Immature natural killer cell (primary cell): ENCODE results near the gene ETV2. TPM values are rescaled to one million over a fixed set of nuclear protein-coding genes. Genes with fewer than 3 reads are reported as not detected.

Source experiments
- DNase-seq, 3 donors: peaks; one replicate each; pipeline ENCODE4 v3.0.0; 2022; ENCODE audit warnings: mixed read lengths in 1 of 3
- H3K27ac Mint-ChIP-seq, 6 donors: one replicate each; pipeline ENCODE4 v1.8.0; 2020; ENCODE audit warnings: mixed read lengths in 6 of 6, mild to moderate bottlenecking in 5 of 6, inconsistent platforms in 4 of 6, moderate library complexity in 3 of 6
- H3K27me3 Mint-ChIP-seq, 3 donors: one replicate each; pipeline ENCODE4 v1.8.0; 2020 to 2021; ENCODE audit warnings: low read depth in 3 of 3, mild to moderate bottlenecking in 3 of 3, mixed read lengths in 3 of 3, moderate library complexity in 3 of 3, inconsistent platforms in 1 of 3
- H3K36me3 Mint-ChIP-seq, 3 donors: one replicate each; pipeline ENCODE4 v1.8.0; 2020; ENCODE audit warnings: mixed read lengths in 3 of 3, inconsistent platforms in 2 of 3, mild to moderate bottlenecking in 2 of 3
- H3K4me1 Mint-ChIP-seq, 2 donors: one replicate each; pipeline ENCODE4 v1.8.0; 2020; ENCODE audit warnings: inconsistent platforms in 2 of 2, mild to moderate bottlenecking in 2 of 2, mixed read lengths in 2 of 2, moderate library complexity in 1 of 2
- H3K4me3 Mint-ChIP-seq, 5 donors: one replicate each; pipeline ENCODE4 v1.8.0; 2020; ENCODE audit warnings: mild to moderate bottlenecking in 5 of 5, mixed read lengths in 5 of 5, inconsistent platforms in 3 of 5, moderate library complexity in 3 of 5
- H3K9me3 Mint-ChIP-seq, 6 donors: one replicate each; pipeline ENCODE4 v1.8.0; 2020; ENCODE audit warnings: mild to moderate bottlenecking in 6 of 6, mixed read lengths in 6 of 6, inconsistent platforms in 4 of 6, moderate library complexity in 3 of 6
- polyA plus RNA-seq, 3 donors: library from polyadenylated mRNA; unstranded; fragments of 300-500 nt; fragmentation: Illumina TruSeq; gene quantifications; one replicate each; pipeline ENCODE4 v1.2.3, GENCODE V29; 2021

ETV2 gene
- polyA plus RNA-seq, 3 donors from 2014 or later: 0.55 to 0.79 (median 0.68) TPM

DNA sequence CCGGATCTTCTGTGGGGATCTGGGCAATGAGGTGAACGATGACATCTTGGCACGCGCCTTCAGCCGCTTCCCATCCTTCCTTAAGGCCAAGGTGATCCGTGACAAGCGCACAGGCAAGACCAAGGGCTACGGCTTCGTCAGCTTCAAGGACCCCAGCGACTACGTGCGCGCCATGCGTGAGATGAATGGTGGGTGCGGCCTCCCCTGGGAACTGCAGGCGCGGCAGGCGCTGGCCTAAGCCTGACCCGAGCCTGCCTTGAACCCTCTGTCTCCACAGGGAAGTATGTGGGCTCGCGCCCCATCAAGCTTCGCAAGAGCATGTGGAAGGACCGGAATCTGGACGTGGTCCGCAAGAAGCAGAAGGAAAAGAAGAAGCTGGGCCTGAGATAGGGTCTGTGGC lies 4.4 kb upstream of the ETV2 start:
- peaks cover 8% of the 10 kb centered on the region in 2 donors for H3K4me1 Mint-ChIP-seq
- peaks cover 0 to 2% (median 0%) of the 10 kb centered on the region in 3 donors for H3K27me3 Mint-ChIP-seq
- no peak overlapping the region for H3K27ac Mint-ChIP-seq
- DNase-seq: no peak
- H3K9me3 Mint-ChIP-seq: no peaks in the 10 kb centered on the region
- peaks cover 5 to 24% (median 12%) of the 10 kb centered on the region in 3 donors for H3K36me3 Mint-ChIP-seq
- no peak overlapping the region for H3K4me3 Mint-ChIP-seq

GRCh38 chr19:35639321-35639639 lies 2.3 kb upstream of the ETV2 start:
- no peak for DNase-seq
- Mint-ChIP-seq H3K27me3 (peaks cover 0 to 2% (median 0%) of the 10 kb centered on the region in 3 donors), H3K27ac (peak overlapping the region in 1 of 6 donors; percentile 54), H3K9me3 (no peaks in the 10 kb centered on the region), H3K4me1 (peaks cover 3 to 11% of the 10 kb centered on the region in 2 donors), H3K36me3 (peaks cover 0 to 11% (median 4%) of the 10 kb centered on the region in 3 donors), H3K4me3 (no peak overlapping the region)

DNA sequence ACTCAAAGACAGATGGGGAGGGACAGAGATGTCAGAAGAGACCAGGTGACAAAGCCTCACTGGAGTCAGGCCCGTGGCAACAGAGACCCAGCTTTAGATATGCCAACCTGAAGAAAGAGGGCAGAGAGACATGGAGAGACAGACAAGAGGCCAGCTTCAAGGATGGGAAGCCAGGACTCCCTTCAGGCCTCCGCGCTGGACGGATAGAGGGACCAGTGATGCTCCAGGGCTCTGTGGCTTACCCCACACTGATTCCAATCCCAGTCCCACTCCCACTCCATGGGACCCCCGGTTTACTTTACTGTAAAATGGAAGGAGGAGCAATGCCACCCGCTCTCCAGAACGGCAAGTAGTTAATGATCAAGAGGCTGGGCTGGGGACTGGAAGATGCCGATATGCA lies 1.7 kb upstream of the ETV2 start:
- Mint-ChIP-seq H3K27ac (peak overlapping the region in 1 of 6 donors; percentile 54), H3K4me3 (no peak overlapping the region), H3K36me3 (peaks cover 0 to 11% (median 4%) of the 10 kb centered on the region in 3 donors), H3K27me3 (peaks cover 0 to 2% (median 0%) of the 10 kb centered on the region in 3 donors), H3K4me1 (peaks cover 8 to 17% of the 10 kb centered on the region in 2 donors), H3K9me3 (no peaks in the 10 kb centered on the region)
- DNase-seq: no peak

- H3K27ac Mint-ChIP-seq: peak overlapping the region in 1 of 6 donors; percentile 58
- H3K27me3 Mint-ChIP-seq: peaks cover 0 to 2% (median 0%) of the 10 kb centered on the region in 3 donors
- no peaks in the 10 kb centered on the region for H3K9me3 Mint-ChIP-seq
- no peaks in the 10 kb centered on the region for H3K36me3 Mint-ChIP-seq
- DNase-seq: no peak
- H3K4me3 Mint-ChIP-seq: peak overlapping the region; percentile 23 to 72 (median 55)
- H3K4me1 Mint-ChIP-seq: peaks cover 16 to 27% of the 10 kb centered on the region in 2 donors
These were observed 767 bp downstream of the ETV2 start for GRCh38 chr19:35642312-35642711.

- H3K9me3 Mint-ChIP-seq: no peaks in the 10 kb centered on the region
- no peak overlapping the region for H3K27ac Mint-ChIP-seq
- H3K4me1 Mint-ChIP-seq: peaks cover 18 to 27% of the 10 kb centered on the region in 2 donors
- H3K36me3 Mint-ChIP-seq: no peaks in the 10 kb centered on the region
- no peak for DNase-seq
- H3K4me3 Mint-ChIP-seq: peak overlapping the region; percentile 72 to 90 (median 82)
- H3K27me3 Mint-ChIP-seq: peaks cover 0 to 2% (median 0%) of the 10 kb centered on the region in 3 donors
These were observed 1.3 kb downstream of the ETV2 start for GRCh38 chr19:35642798-35643254.

DNA sequence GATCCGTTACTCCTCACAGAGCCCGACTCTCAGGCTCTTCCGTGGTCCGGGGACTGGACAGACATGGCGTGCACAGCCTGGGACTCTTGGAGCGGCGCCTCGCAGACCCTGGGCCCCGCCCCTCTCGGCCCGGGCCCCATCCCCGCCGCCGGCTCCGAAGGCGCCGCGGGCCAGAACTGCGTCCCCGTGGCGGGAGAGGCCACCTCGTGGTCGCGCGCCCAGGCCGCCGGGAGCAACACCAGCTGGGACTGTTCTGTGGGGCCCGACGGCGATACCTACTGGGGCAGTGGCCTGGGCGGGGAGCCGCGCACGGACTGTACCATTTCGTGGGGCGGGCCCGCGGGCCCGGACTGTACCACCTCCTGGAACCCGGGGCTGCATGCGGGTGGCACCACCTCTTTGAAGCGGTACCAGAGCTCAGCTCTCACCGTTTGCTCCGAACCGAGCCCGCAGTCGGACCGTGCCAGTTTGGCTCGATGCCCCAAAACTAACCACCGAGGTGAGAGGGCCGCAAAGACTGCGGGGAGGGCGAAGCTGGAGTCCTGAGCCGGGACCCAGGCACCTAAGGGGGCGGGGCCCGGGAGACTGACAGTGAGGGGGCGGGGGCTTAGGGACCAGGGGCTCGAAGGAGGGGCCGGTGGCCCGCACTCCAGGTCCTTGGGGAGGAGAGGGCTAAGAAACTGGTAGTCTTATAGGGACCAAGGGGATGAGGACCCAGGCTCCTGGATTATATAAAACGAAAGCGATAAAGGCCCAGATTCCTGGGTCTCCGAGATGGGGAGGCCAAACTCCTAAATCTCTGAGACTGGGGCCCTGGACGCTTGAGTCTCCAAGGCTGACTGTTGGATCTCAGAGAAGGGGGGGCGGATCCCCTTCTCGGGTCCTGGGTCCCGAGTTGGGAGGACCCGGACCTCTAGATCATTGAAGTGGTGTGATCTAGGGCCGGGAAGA lies 2.0 kb downstream of the ETV2 start:
- DNase-seq: peak; percentile 79 to 83 (median 81)
- Mint-ChIP-seq H3K36me3 (peaks cover 0 to 2% (median 0%) of the 10 kb centered on the region in 3 donors), H3K4me3 (peak overlapping the region; percentile 79 to 90 (median 84)), H3K27me3 (peaks cover 0 to 5% (median 3%) of the 10 kb centered on the region in 3 donors), H3K9me3 (no peaks in the 10 kb centered on the region), H3K4me1 (peaks cover 25 to 35% of the 10 kb centered on the region in 2 donors), H3K27ac (peak overlapping the region; percentile 60 to 90 (median 82))

- peak overlapping the region; percentile 60 to 90 (median 82) for H3K27ac Mint-ChIP-seq
- H3K4me3 Mint-ChIP-seq: peak overlapping the region; percentile 79 to 90 (median 84)
- peaks cover 33 to 43% of the 10 kb centered on the region in 2 donors for H3K4me1 Mint-ChIP-seq
- peaks cover 0 to 2% (median 0%) of the 10 kb centered on the region in 3 donors for H3K36me3 Mint-ChIP-seq
- H3K9me3 Mint-ChIP-seq: no peaks in the 10 kb centered on the region
- DNase-seq: peak; percentile 89 to 94 (median 92)
- H3K27me3 Mint-ChIP-seq: peaks cover 0 to 4% (median 3%) of the 10 kb centered on the region in 3 donors
These were observed 2.9 kb downstream of the ETV2 start for GRCh38 chr19:35644206-35644986.

DNA sequence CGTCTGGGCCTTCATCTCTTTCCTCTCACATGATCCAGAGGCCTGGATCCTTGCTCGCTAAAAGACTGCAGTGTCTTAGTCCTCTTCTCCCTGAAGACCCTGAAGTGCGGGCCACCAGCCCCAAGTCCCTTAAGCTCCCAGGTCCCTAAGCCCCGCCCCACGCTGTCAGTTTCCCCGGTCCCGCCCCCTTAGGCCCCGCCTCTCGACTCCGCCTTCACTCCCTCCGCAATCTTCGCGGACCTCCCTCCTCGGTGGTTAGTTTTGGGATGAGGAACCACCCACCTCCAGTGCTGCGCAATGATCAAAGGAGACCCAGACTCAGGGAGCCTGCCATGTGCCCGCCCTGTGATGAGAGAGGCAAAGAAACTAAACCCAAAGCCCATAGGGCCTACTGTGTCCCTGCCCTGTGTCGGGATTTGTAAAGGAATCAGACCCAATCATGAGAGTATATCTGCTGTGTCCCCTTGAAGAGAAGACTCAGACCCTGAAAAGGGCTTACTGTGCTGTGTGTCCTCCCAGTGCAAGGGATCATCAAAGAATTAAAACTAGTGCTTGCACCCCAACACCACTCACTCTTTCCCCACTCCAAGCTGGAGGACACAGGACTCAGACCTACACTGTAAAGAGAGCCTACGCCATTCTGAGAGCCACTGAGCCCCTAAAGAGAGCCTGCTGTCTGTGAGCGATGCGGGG lies 3.6 kb downstream of the ETV2 start:
- Mint-ChIP-seq H3K36me3 (peaks cover 0 to 2% (median 0%) of the 10 kb centered on the region in 3 donors), H3K9me3 (no peaks in the 10 kb centered on the region), H3K27ac (peak overlapping the region; percentile 60 to 90 (median 82)), H3K4me1 (peaks cover 33 to 45% of the 10 kb centered on the region in 2 donors), H3K4me3 (peak overlapping the region; percentile 79 to 90 (median 84)), H3K27me3 (peaks cover 0 to 4% (median 3%) of the 10 kb centered on the region in 3 donors)
- peak; percentile 34 to 46 (median 44) for DNase-seq

DNA sequence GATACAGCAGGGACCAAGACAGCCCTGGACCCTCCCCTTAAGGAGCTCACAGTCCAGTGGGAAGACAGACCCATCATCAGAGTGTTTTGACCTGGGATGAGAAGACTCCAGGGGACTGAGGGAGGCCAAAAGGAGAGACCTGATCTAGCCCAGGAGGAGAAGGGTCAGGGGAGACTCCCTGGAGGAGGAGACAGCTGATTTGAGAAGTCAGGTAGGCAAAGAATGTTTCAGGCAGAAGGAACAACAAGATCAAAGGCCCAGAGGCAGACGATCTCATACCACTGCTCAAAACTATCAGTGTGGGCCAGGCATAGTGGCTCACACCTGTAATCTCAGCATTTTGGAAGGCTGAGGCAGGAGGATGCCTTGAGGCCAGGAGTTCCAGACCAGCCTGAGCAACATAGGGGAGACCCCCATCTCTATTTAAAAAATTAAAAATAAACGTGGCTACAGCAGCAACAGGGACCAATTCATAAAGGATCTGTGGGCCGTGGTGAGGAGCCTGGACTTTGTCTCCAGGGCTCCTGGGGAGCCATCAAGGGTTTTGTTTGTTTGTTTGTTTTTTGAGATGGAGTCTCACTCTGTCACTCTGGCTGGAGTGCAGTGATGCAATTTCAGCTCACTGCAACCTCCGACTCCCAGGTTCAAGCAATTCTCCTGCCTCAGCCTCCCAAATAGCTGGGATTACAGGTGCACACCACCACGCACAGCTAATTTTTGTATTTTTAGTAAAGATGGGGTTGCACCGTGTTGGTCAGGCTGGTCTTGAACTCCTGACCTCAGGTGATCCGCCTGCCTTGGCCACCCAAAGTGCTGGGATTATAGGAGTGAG lies 4.4 kb downstream of the ETV2 start:
- Mint-ChIP-seq H3K4me1 (peaks cover 36 to 51% of the 10 kb centered on the region in 2 donors), H3K27ac (peak overlapping the region in 2 of 6 donors; percentile 74 to 90), H3K36me3 (peaks cover 0 to 2% (median under 1%) of the 10 kb centered on the region in 3 donors), H3K27me3 (peaks cover 0 to 4% (median 3%) of the 10 kb centered on the region in 3 donors), H3K9me3 (no peaks in the 10 kb centered on the region), H3K4me3 (peak overlapping the region in 4 of 5 donors; percentile 6 to 84 (median 59))
- no peak for DNase-seq

- DNase-seq: peak; percentile 91 to 92 (median 92)
- H3K4me1 Mint-ChIP-seq: peaks cover 46 to 47% of the 10 kb centered on the region in 2 donors
- peak within 1 kb of the TSS; percentile 95 to 99 (median 97) for H3K4me3 Mint-ChIP-seq
- peaks cover 0 to 5% (median 2%) of the 10 kb centered on the region in 3 donors for H3K36me3 Mint-ChIP-seq
- H3K27me3 Mint-ChIP-seq: peaks cover 0 to 4% (median 3%) of the 10 kb centered on the region in 3 donors
- H3K27ac Mint-ChIP-seq: peak within 1 kb of the TSS; percentile 88 to 97 (median 95)
- no peaks in the 10 kb centered on the region for H3K9me3 Mint-ChIP-seq
These were observed 6.7 kb downstream of the ETV2 start, which contains the start of gene COX6B1 for GRCh38 chr19:35648017-35648961. TSS of gene COX6B1 (plus strand) at chr19:35648323. CDS start at chr19:35651244, 2,921 bp downstream.

GRCh38 chr19:35650581-35650980 lies 9.0 kb downstream of the ETV2 start:
- peak overlapping the region in 1 of 6 donors; percentile 34 for H3K27ac Mint-ChIP-seq
- no peak overlapping the region for H3K4me3 Mint-ChIP-seq
- peaks cover 33 to 37% of the 10 kb centered on the region in 2 donors for H3K4me1 Mint-ChIP-seq
- DNase-seq: no peak
- peaks cover 5 to 21% (median 8%) of the 10 kb centered on the region in 3 donors for H3K36me3 Mint-ChIP-seq
- peaks cover 0 to 4% (median 3%) of the 10 kb centered on the region in 3 donors for H3K27me3 Mint-ChIP-seq
- no peaks in the 10 kb centered on the region for H3K9me3 Mint-ChIP-seq
